Activated T-cell treated with anti-CD3 and anti-CD28 coated beads, Interleukin-2, amount 50 U/mL, for 4 hours (primary cell): ENCODE results near the gene ZNF444. TPM values are rescaled to one million over a fixed set of nuclear protein-coding genes. Genes with fewer than 3 reads are reported as not detected.

Source experiments
- total RNA-seq, 3 donors: library from RNA; stranded (reverse); gene quantifications; one replicate each; pipeline ENCODE4 v1.2.1, GENCODE V29; 2021

Gene ZNF444
- total RNA-seq, 3 donors from 2014 or later = 42.0 to 45.5 (median 44.9) TPM

Other genes starting within 250 kb of the ZNF444 start
- gene NLRP13, start 209.0 kb upstream of the ZNF444 start, total RNA-seq = not detected
- not detected for gene NLRP8, start 193.5 kb upstream of the ZNF444 start, total RNA-seq
- not detected for gene NLRP5, start 154.5 kb upstream of the ZNF444 start, total RNA-seq
- 10 to 100 TPM; 41.5 to 45.8 (median 42.2) TPM for gene ZNF787, start 20.0 kb upstream of the ZNF444 start, total RNA-seq
- not detected for gene GALP, start 34.7 kb downstream of the ZNF444 start, total RNA-seq
- gene ZSCAN5B, start 56.5 kb downstream of the ZNF444 start, total RNA-seq = not detected
- not detected for gene ZSCAN5C, start 61.0 kb downstream of the ZNF444 start, total RNA-seq
- under 1 TPM; 0.46 to 0.98 (median 0.91) TPM for gene EDDM13, start 131.5 kb downstream of the ZNF444 start, total RNA-seq
- gene ZSCAN5A, start 173.6 kb downstream of the ZNF444 start, total RNA-seq = 10 to 100 TPM in 2 of 3 donors, 1 to 10 TPM in 1; 9.6 to 14.7 (median 13.6) TPM